Smooth muscle cell (in vitro differentiated cells): Measurements from ENCODE around the gene SERPINB10. TPM values are rescaled to one million over a fixed set of nuclear protein-coding genes. Genes with fewer than 3 reads are reported as not detected.

Experiments used
- DNase-seq: peaks from one replicate; lab custom pipeline; 2025; ENCODE audit not compliant: unreplicated experiment; lab: John Stamatoyannopoulos, UW
- H2AFZ ChIP-seq: fragments of 200-600 bp; sonication (generic); 2 replicates; pipeline ENCODE4 v1.6.0; 2016; ENCODE audit warnings: antibody characterized with exemption, low read depth, mild to moderate bottlenecking
- H3F3A ChIP-seq: fragments of 200-600 bp; sonication (generic); 2 replicates; pipeline ENCODE4 v1.6.0; 2017; ENCODE audit warnings: antibody characterized with exemption, low read depth
- H3K27ac ChIP-seq: fragments of 200-600 bp; sonication (generic); 2 replicates; pipeline ENCODE4 v1.5.1; 2016; ENCODE audit warnings: low read depth, mild to moderate bottlenecking
- H3K27me3 ChIP-seq: fragments of 200-600 bp; sonication (generic); 2 replicates; pipeline ENCODE4 v1.6.1; 2016; ENCODE audit warnings: low read depth, mild to moderate bottlenecking
- H3K36me3 ChIP-seq: fragments of 200-600 bp; sonication (generic); 2 replicates; pipeline ENCODE4 v1.5.1; 2016; ENCODE audit warnings: low read depth
- H3K4me1 ChIP-seq: fragments of 200-600 bp; sonication (generic); 2 replicates; pipeline ENCODE4 v1.5.1; 2016; ENCODE audit warnings: low read depth
- H3K4me2 ChIP-seq: fragments of 200-600 bp; sonication (generic); 2 replicates; pipeline ENCODE4 v1.6.0; 2016; ENCODE audit warnings: mild to moderate bottlenecking
- H3K4me3 ChIP-seq: fragments of 200-600 bp; sonication (generic); 2 replicates; pipeline ENCODE4 v1.5.1; 2016; ENCODE audit warnings: mild to moderate bottlenecking
- H3K79me2 ChIP-seq: fragments of 200-600 bp; sonication (generic); 2 replicates; pipeline ENCODE4 v1.6.0; 2016; ENCODE audit warnings: low read depth, mild to moderate bottlenecking
- H3K9ac ChIP-seq: fragments of 200-600 bp; sonication (generic); 2 replicates; pipeline ENCODE4 v1.6.0; 2016; ENCODE audit warnings: low read depth
- H3K9me3 ChIP-seq: fragments of 200-600 bp; sonication (generic); replicated peaks from 2 replicates; pipeline ENCODE4 v1.5.1; 2016; ENCODE audit warnings: low read depth
- H4K20me1 ChIP-seq: fragments of 200-600 bp; sonication (generic); 2 replicates; pipeline ENCODE4 v1.6.0; 2016; ENCODE audit warnings: low read depth
- CTCF ChIP-seq: fragments of 200-600 bp; sonication (generic); IDR thresholded peaks from 2 replicates; pipeline ENCODE4 v1.5.1; 2017; ENCODE audit warnings: borderline replicate concordance, mild to moderate bottlenecking, antibody characterized with exemption; ENCODE audit not compliant: insufficient read depth, poor library complexity, severe bottlenecking
- WGBS: methylation state at CpG from one replicate; pipeline ENCODE4 v1.1.7; 2016; ENCODE audit warnings: low lambda C conversion rate; 5-methylcytosine and 5-hydroxymethylcytosine counted together
- polyA plus RNA-seq: library from polyadenylated mRNA; unstranded; fragments of >200 nt; fragmentation: Nextera tagmentation; extraction: Ambion mirVana; gene quantifications from 2 replicates; pipeline ENCODE4 v1.2.1, GENCODE V29; 2016
- total RNA-seq: library from RNA; depleted of rRNA; stranded (reverse); fragments of >200 nt; gene quantifications from 2 replicates; pipeline ENCODE4 v1.2.3, GENCODE V29; 2014

SERPINB10 gene
- total RNA-seq (0.31 TPM in 1 of 2 replicates, not detected in the other), polyA plus RNA-seq (not detected in 2 replicates)

- Histone ChIP-seq H3K36me3 (no peaks in the 10 kb centered on the region), H3K9me3 (no peaks in the 10 kb centered on the region), H3F3A (no peaks in the 10 kb centered on the region), H3K27ac (no peak within 1 kb of the TSS), H3K79me2 (no peaks in the 10 kb centered on the region), H4K20me1 (no peaks in the 10 kb centered on the region), H3K4me3 (no peak within 1 kb of the TSS), H3K9ac (no peak within 1 kb of the TSS), H3K4me1 (no peaks in the 10 kb centered on the region), H3K27me3 (no peaks in the 10 kb centered on the region), H3K4me2 (no peak within 1 kb of the TSS), H2AFZ (no peak within 1 kb of the TSS)
- TF ChIP-seq CTCF: no peak
- DNase-seq: no peak
Measured at GRCh38 chr18:63907664-63908063, at the start of gene SERPINB10. Gene SERPINB10 (plus strand): TSS chr18:63907958. CDS start chr18:63915511, 7,553 bp downstream.

GRCh38 chr18:63858456-63858855, 49.3 kb upstream of the SERPINB10 start:
- no peaks in the 10 kb centered on the region for H3F3A ChIP-seq
- no peaks in the 10 kb centered on the region for H4K20me1 ChIP-seq
- TF ChIP-seq CTCF: no peak
- H3K27ac ChIP-seq: no peak overlapping the region
- no peak overlapping the region for H2AFZ ChIP-seq
- H3K4me1 ChIP-seq: no peaks in the 10 kb centered on the region
- no peaks in the 10 kb centered on the region for H3K36me3 ChIP-seq
- H3K4me2 ChIP-seq: no peak overlapping the region
- H3K9me3 ChIP-seq: no peaks in the 10 kb centered on the region
- H3K4me3 ChIP-seq: no peak overlapping the region
- no peak for DNase-seq
- H3K27me3 ChIP-seq: no peaks in the 10 kb centered on the region
- H3K79me2 ChIP-seq: no peaks in the 10 kb centered on the region
- no peak overlapping the region for H3K9ac ChIP-seq
- WGBS: 66% methylated on average over 1 of the region's 1 CpG

DNA sequence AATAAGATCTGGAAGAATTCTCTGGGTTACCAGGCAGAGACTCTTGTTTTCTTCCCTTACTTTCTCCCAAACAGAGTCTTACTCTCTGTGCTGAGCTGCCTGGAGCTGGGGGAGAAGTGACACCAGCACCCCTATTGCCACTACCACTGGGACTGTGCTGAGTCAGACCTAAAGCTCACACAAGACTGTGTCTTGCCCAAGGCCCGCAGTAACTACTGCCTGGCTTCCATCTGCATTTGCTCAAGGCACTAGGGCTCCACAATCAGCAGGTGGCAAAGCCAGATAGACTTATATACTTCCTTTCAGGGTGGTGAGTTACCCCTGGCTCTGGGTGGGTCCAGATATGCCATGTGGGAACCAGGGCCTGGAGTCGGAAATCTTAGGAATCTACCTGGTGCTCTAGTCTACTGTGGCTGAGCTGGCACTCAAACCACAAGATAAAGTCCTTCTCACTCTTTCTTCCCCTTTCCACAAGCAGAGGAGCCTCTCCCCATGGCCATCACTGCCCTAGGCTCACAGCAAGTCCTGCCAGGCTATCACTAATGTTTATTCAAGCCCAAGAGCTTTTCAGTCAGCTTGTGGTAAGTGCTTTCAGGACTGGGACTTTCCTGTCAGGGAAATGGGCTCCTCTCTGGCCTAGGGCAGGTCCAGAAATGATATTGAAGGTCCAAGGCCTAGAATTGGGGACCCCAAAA, 47.8 kb upstream of the SERPINB10 start:
- WGBS: 89% methylated on average over 2 of the region's 2 CpGs

More for the DNA sequence above, 47.8 kb upstream of the SERPINB10 start:
- no peaks in the 10 kb centered on the region for H3K27me3 ChIP-seq
- H4K20me1 ChIP-seq: no peaks in the 10 kb centered on the region
- H3K79me2 ChIP-seq: no peaks in the 10 kb centered on the region
- H3K4me2 ChIP-seq: no peak overlapping the region
- no peak overlapping the region for H2AFZ ChIP-seq
- H3K4me1 ChIP-seq: no peaks in the 10 kb centered on the region
- no peak for TF ChIP-seq CTCF
- no peaks in the 10 kb centered on the region for H3K36me3 ChIP-seq
- H3K9me3 ChIP-seq: no peaks in the 10 kb centered on the region
- H3K9ac ChIP-seq: no peak overlapping the region
- H3F3A ChIP-seq: no peaks in the 10 kb centered on the region
- H3K27ac ChIP-seq: no peak overlapping the region
- no peak overlapping the region for H3K4me3 ChIP-seq
- DNase-seq: no peak
